GM18508 (cell line): ENCODE results near the gene PCBP3.

Experiments used
- ATAC-seq: cut with Tn5 transposase; IDR thresholded peaks from one replicate; pipeline ENCODE4 v1.9.1; 2021; ENCODE audit warnings: moderate number of reproducible peaks; ENCODE audit not compliant: insufficient read depth, unreplicated experiment

The PCBP3 gene

GRCh38 chr21:45990741-45991605, 347.4 kb downstream of the PCBP3 start:
- no peak for ATAC-seq

GRCh38 chr21:45991606-45992300, 348.2 kb downstream of the PCBP3 start:
- no peak for ATAC-seq
